ENCODE results near the gene SH3BP1. TPM values are rescaled to one million over a fixed set of nuclear protein-coding genes. Genes with fewer than 3 reads are reported as not detected.
A peak's percentile ranks its signal among the peaks of the same experiment; 100 is the strongest.

Gene SH3BP1
- total and polyA plus RNA-seq, 2 of the 4 experiments (the other 2 are of a cell fraction): 8.8 to 33.3 TPM

- no peak for DNase-seq
- no peak overlapping the region for H3K4me2 ChIP-seq (ENCODE audit: low read depth, low read length)
- BruUV-seq (replicated peaks): no TSS peak
Observed at GRCh38 chr22:37635157-37635556, 4.3 kb upstream of the SH3BP1 start.

More at GRCh38 chr22:37635157-37635556, 4.3 kb upstream of the SH3BP1 start:
- WGBS, 2 experiments (ENCODE audit: extremely low coverage in 2 of 2, insufficient read length in 1 of 2): no CpG with 5 or more reads among the region's 7 CpGs
- Histone ChIP-seq H3K4ac (ENCODE audit: low read depth, low read length) (peak overlapping the region; percentile 96; the same call in 1 of the 2 replicates), H3K79me1 (ENCODE audit: low read depth in 1 of 2, low read length in 2 of 2) (peaks cover 0 to 57% of the 10 kb centered on the region in 2 experiments; a peak in 3 of 4 replicates), H3K14ac (replicated peaks; ENCODE audit: low read depth, low read length) (peak overlapping the region; percentile 91), H4K8ac (ENCODE audit: low read depth in 2 of 2, low read length in 2 of 2) (peak overlapping the region; percentile 84 to 99; a peak in 2 of 4 replicates), H4K5ac (ENCODE audit: low read depth, low read length) (peak overlapping the region; percentile 42), H3K27me3 (ENCODE audit: control insufficient read depth, insufficient read depth, low read length) (no peaks in the 10 kb centered on the region), H2AK9ac (replicated peaks; ENCODE audit: low read depth, low read length, poor library complexity) (peak overlapping the region; percentile 97), H2BK15ac (ENCODE audit: low read depth, low read length) (peak overlapping the region; percentile 86; the same call in 1 of the 3 replicates), H3K9me1 (ENCODE audit: insufficient read depth, low read length) (peaks cover 19% of the 10 kb centered on the region), H3K9ac (ENCODE audit: low read depth, low read length) (peak overlapping the region; percentile 41), H3K36me3 (ENCODE audit: control insufficient read depth, insufficient read depth, low read length) (peaks cover 15% of the 10 kb centered on the region; the same call in 1 of the 2 replicates), H3K23ac (ENCODE audit: low read depth, low read length) (peak overlapping the region; percentile 86; the same call in 1 of the 2 replicates), H2BK20ac (ENCODE audit: low read depth, low read length) (no peak overlapping the region), H3K9me3 (ENCODE audit: control insufficient read depth, insufficient read depth, low read length) (no peaks in the 10 kb centered on the region), H4K91ac (ENCODE audit: insufficient read depth, low read depth, low read length) (peak overlapping the region; percentile 75; the same call in 1 of the 2 replicates), H2BK120ac (ENCODE audit: low read depth, low read length) (peak overlapping the region; percentile 89; the same call in 1 of the 2 replicates), H3K56ac (ENCODE audit: extremely low read depth, insufficient read depth, low read length) (no peak overlapping the region), H2BK5ac (ENCODE audit: low read depth, low read length, poor library complexity, severe bottlenecking) (peak overlapping the region; percentile 89), H4K20me1 (ENCODE audit: insufficient read depth, low read length) (no peaks in the 10 kb centered on the region), H3K18ac (ENCODE audit: low read depth, low read length) (peak overlapping the region; percentile 35), H3K4me1 (ENCODE audit: control insufficient read depth, insufficient read depth, low read length) (peaks cover 42% of the 10 kb centered on the region), H3K4me3 (ENCODE audit: insufficient read depth, low read depth, low read length) (no peak overlapping the region), H2AK5ac (ENCODE audit: low read depth, low read length) (peak overlapping the region; percentile 96; the same call in 1 of the 2 replicates), H3K27ac (ENCODE audit: insufficient read depth, low read length) (peak overlapping the region; percentile 97), H2AFZ (replicated peaks; ENCODE audit: low read length, poor library complexity) (no peak overlapping the region)
- in situ Hi-C loops (cut with MboI; ENCODE audit: low sequenced_read_pairs) (no loop called here), intact Hi-C loops (cut with micrococcal nuclease) (no loop called here), dilution Hi-C loops (cut with HindIII; ENCODE audit: low sequenced_read_pairs, unreplicated experiment) (no loop called here)
- ATAC-seq (ENCODE audit: low read depth): no peak
- CTCF ChIA-PET: interaction anchor here (1.0 to 3.0 kb wide), 2 partner anchors 8 to 46 kb away, joined by 3 to 12 read pairs; no protein-coding TSS in a partner anchor
- no peak for TF ChIP-seq MXI1 (IDR thresholded peaks at IDR 0.05; ENCODE audit: borderline replicate concordance, low read depth, low read length)
- TF ChIP-seq CHD1 (IDR thresholded peaks at IDR 0.05; ENCODE audit: low read depth, low read length): no peak
- no peak for TF ChIP-seq MAFK (IDR thresholded peaks at IDR 0.05; ENCODE audit: low read depth, low read length)
- no peak for TF ChIP-seq ELK1 (IDR thresholded peaks at IDR 0.05; ENCODE audit: borderline replicate concordance, low read depth, low read length)
- TF ChIP-seq, protein P1, sequence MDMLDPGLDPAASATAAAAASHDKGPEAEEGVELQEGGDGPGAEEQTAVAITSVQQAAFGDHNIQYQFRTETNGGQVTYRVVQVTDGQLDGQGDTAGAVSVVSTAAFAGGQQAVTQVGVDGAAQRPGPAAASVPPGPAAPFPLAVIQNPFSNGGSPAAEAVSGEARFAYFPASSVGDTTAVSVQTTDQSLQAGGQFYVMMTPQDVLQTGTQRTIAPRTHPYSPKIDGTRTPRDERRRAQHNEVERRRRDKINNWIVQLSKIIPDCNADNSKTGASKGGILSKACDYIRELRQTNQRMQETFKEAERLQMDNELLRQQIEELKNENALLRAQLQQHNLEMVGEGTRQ (IDR thresholded peaks at IDR 0.05; ENCODE audit: low read depth, low read length): no peak
- no peak for TF ChIP-seq SMC3 (IDR thresholded peaks at IDR 0.05; ENCODE audit: low read depth, low read length)
- POLR2A ChIA-PET (ENCODE audit: unreplicated experiment): no interaction called here

Measured in IMR-90 (cell line).